ENCODE measurements around the gene FOXA1.

The FOXA1 gene

GRCh38 chr14:37608649-37609048 is 13.6 kb upstream of the FOXA1 start:
- H4K20me1 ChIP-seq (ENCODE audit: insufficient read depth, low read length), result no peaks in the 10 kb centered on the region
- no peak for DNase-seq
- TF ChIP-seq EZH2phosphoT487 (IDR thresholded peaks at IDR 0.05; ENCODE audit: low read length) (no peak), CTCF (IDR thresholded peaks at IDR 0.05; ENCODE audit: low read length) (no peak), EZH2 (optimal IDR thresholded peaks at IDR 0.05; ENCODE audit: low read depth, low read length) (no peak)
- H3K4me2 ChIP-seq (ENCODE audit: low read depth, low read length), result no peak overlapping the region
- no peaks in the 10 kb centered on the region for H3K9me2 ChIP-seq (replicated peaks; ENCODE audit: insufficient read depth, low read length)
- no peaks in the 10 kb centered on the region for H3F3A ChIP-seq (ENCODE audit: insufficient read depth, low read length)
- H3K9me3 ChIP-seq (replicated peaks; ENCODE audit: insufficient read depth, low read length), result no peaks in the 10 kb centered on the region
- no peaks in the 10 kb centered on the region for H3K36me3 ChIP-seq (replicated peaks; ENCODE audit: insufficient read depth, low read length)
- no peak overlapping the region for H2AFZ ChIP-seq (ENCODE audit: low read length)
- no peaks in the 10 kb centered on the region for H3K4me1 ChIP-seq (ENCODE audit: low read length)
- no peak overlapping the region for H3K27ac ChIP-seq (ENCODE audit: low read length)
- H3K4me3 ChIP-seq (ENCODE audit: low read length), result no peak overlapping the region
- no peak overlapping the region for H3K9ac ChIP-seq (ENCODE audit: low read length)
- H3K27me3 ChIP-seq (replicated peaks; ENCODE audit: insufficient read depth, low read length), result no peaks in the 10 kb centered on the region
- H3K79me2 ChIP-seq (ENCODE audit: low read length), result no peaks in the 10 kb centered on the region

DNA sequence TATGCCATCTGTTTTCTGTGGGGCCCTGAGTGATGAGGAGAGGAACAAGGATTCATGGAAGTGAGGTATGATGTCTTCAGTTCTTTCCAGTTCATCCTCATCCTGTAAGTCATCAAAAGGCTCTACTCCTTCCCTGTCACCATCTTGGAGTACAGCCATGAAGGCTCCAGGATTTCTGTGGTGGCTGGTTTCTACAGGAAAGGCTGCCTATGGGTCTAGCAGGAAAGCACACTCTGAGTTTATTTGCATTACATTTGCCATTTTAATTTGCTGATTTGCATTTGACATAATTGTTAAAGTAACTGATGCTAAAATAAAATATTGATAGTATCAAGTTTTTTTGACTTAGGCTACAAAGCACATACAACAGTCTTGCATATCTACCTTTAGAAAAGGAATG is 11.6 kb upstream of the FOXA1 start:
- no peaks in the 10 kb centered on the region for H3K36me3 ChIP-seq (replicated peaks; ENCODE audit: insufficient read depth, low read length)
- H3K4me3 ChIP-seq (ENCODE audit: low read length), result no peak overlapping the region
- DNase-seq, result no peak
- no peaks in the 10 kb centered on the region for H3K9me2 ChIP-seq (replicated peaks; ENCODE audit: insufficient read depth, low read length)
- no peaks in the 10 kb centered on the region for H3K4me1 ChIP-seq (ENCODE audit: low read length)
- H3K9ac ChIP-seq (ENCODE audit: low read length), result no peak overlapping the region
- H2AFZ ChIP-seq (ENCODE audit: low read length), result no peak overlapping the region
- TF ChIP-seq EZH2 (optimal IDR thresholded peaks at IDR 0.05; ENCODE audit: low read depth, low read length) (no peak), CTCF (IDR thresholded peaks at IDR 0.05; ENCODE audit: low read length) (no peak), EZH2phosphoT487 (IDR thresholded peaks at IDR 0.05; ENCODE audit: low read length) (no peak)
- no peaks in the 10 kb centered on the region for H3F3A ChIP-seq (ENCODE audit: insufficient read depth, low read length)
- no peaks in the 10 kb centered on the region for H3K79me2 ChIP-seq (ENCODE audit: low read length)
- no peak overlapping the region for H3K27ac ChIP-seq (ENCODE audit: low read length)
- H3K9me3 ChIP-seq (replicated peaks; ENCODE audit: insufficient read depth, low read length), result no peaks in the 10 kb centered on the region
- H3K4me2 ChIP-seq (ENCODE audit: low read depth, low read length), result no peak overlapping the region
- no peaks in the 10 kb centered on the region for H4K20me1 ChIP-seq (ENCODE audit: insufficient read depth, low read length)
- H3K27me3 ChIP-seq (replicated peaks; ENCODE audit: insufficient read depth, low read length), result no peaks in the 10 kb centered on the region

- no peaks in the 10 kb centered on the region for H3K36me3 ChIP-seq (replicated peaks; ENCODE audit: insufficient read depth, low read length)
- H3K79me2 ChIP-seq (ENCODE audit: low read length), result no peaks in the 10 kb centered on the region
- H2AFZ ChIP-seq (ENCODE audit: low read length), result no peak overlapping the region
- H3K27me3 ChIP-seq (replicated peaks; ENCODE audit: insufficient read depth, low read length), result no peaks in the 10 kb centered on the region
- H4K20me1 ChIP-seq (ENCODE audit: insufficient read depth, low read length), result no peaks in the 10 kb centered on the region
- no peaks in the 10 kb centered on the region for H3K9me3 ChIP-seq (replicated peaks; ENCODE audit: insufficient read depth, low read length)
- no peak for TF ChIP-seq CTCF (IDR thresholded peaks at IDR 0.05; ENCODE audit: low read length)
- no peaks in the 10 kb centered on the region for H3F3A ChIP-seq (ENCODE audit: insufficient read depth, low read length)
- no peak overlapping the region for H3K27ac ChIP-seq (ENCODE audit: low read length)
- no peaks in the 10 kb centered on the region for H3K4me1 ChIP-seq (ENCODE audit: low read length)
- DNase-seq, result no peak
- H3K4me3 ChIP-seq (ENCODE audit: low read length), result no peak overlapping the region
- no peaks in the 10 kb centered on the region for H3K9me2 ChIP-seq (replicated peaks; ENCODE audit: insufficient read depth, low read length)
- no peak overlapping the region for H3K9ac ChIP-seq (ENCODE audit: low read length)
- H3K4me2 ChIP-seq (ENCODE audit: low read depth, low read length), result no peak overlapping the region
Measured at GRCh38 chr14:37603688-37604251, 8.7 kb upstream of the FOXA1 start.

All from MM.1S (cell line).